Kidney epithelial cell (primary cell): ENCODE measurements around the gene DNAJB5. TPM values are rescaled to one million over a fixed set of nuclear protein-coding genes. Genes with fewer than 3 reads are reported as not detected.
"Not testable (repeated sequence)": the region's sequence is repeated elsewhere in the genome, so short reads cannot be mapped to it uniquely, and the experiment has no call there.

ENCODE experiments used
- DNase-seq: peaks from one replicate; pipeline ENCODE4 v3.0.0-alpha.2; 2010; ENCODE audit warnings: low read depth
- H3K27me3 ChIP-seq: 2 replicates; pipeline ENCODE4 v1.6.0; 2011; ENCODE audit warnings: low read length; ENCODE audit not compliant: control insufficient read depth, insufficient read depth
- H3K36me3 ChIP-seq: 2 replicates; pipeline ENCODE4 v1.5.1; 2011; ENCODE audit warnings: low read length; ENCODE audit not compliant: control insufficient read depth, insufficient read depth
- H3K4me3 ChIP-seq: 2 replicates; pipeline ENCODE4 v1.5.1; 2011; ENCODE audit warnings: low read depth, mild to moderate bottlenecking, control low read depth, low read length
- total RNA-seq: library from RNA; depleted of rRNA; stranded (reverse); fragments of >200 nt; gene quantifications from 2 replicates; pipeline ENCODE4 v1.2.3, GENCODE V29; 2015
- TF ChIP-seq, protein P1 (sequence below): IDR thresholded peaks from 2 replicates; pipeline ENCODE4 v1.5.1; 2011; ENCODE audit warnings: mild to moderate bottlenecking, moderate library complexity, low read length, control low read depth, inconsistent platforms; ENCODE audit not compliant: insufficient read depth, poor library complexity, severe bottlenecking

Gene DNAJB5
- total RNA-seq, 1 donor from 2014 or later, result 24.8 TPM

DNA sequence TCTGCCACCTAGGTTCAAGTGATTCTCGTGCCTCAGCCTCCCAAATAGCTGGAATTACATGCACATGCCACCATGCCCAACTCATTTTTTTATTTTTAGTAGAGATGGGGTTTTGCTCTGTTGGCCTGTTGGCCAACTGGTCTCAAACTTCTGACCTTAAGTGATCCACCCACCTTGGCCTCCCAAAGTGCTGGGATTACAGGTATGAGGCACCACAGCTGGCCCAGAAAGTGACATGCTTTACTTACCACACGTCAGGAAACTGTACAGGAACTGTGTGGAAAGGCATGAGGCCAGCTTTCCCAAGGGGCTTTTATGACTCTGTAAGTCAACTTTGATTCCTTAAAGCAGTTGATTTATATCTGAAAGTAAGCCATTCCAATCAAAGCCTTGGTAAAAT is 25.0 kb downstream of the DNAJB5 start:
- no peak for DNase-seq
- TF ChIP-seq, protein P1, sequence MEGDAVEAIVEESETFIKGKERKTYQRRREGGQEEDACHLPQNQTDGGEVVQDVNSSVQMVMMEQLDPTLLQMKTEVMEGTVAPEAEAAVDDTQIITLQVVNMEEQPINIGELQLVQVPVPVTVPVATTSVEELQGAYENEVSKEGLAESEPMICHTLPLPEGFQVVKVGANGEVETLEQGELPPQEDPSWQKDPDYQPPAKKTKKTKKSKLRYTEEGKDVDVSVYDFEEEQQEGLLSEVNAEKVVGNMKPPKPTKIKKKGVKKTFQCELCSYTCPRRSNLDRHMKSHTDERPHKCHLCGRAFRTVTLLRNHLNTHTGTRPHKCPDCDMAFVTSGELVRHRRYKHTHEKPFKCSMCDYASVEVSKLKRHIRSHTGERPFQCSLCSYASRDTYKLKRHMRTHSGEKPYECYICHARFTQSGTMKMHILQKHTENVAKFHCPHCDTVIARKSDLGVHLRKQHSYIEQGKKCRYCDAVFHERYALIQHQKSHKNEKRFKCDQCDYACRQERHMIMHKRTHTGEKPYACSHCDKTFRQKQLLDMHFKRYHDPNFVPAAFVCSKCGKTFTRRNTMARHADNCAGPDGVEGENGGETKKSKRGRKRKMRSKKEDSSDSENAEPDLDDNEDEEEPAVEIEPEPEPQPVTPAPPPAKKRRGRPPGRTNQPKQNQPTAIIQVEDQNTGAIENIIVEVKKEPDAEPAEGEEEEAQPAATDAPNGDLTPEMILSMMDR, result no peak
- Histone ChIP-seq H3K36me3 (no peaks in the 10 kb centered on the region), H3K4me3 (no peak overlapping the region), H3K27me3 (no peaks in the 10 kb centered on the region)

DNA sequence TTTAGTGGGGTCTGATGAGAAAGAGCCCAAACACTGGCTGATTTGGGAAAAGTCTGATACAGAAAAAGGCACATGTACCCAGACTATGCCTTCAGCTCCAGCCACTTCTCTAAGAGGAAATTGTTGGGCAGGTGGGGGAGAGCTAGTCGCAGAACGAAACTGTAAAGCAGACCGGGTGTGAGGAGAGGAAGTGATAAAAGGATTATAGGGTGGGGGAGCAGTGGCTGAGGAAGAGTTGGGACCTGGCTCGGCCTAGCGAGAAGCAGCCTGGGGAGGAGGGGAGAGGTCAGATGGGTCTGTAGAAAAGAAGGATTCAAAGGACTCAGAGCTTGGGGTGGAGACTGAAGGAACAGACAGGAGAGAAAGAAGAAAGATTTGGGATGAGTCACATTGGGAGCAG is 33.9 kb downstream of the DNAJB5 start:
- H3K27me3 ChIP-seq, DNase-seq, H3K4me3 ChIP-seq, H3K36me3 ChIP-seq: not testable (repeated sequence)

- DNase-seq, result no peak
- Histone ChIP-seq H3K4me3 (no peak overlapping the region), H3K27me3 (no peaks in the 10 kb centered on the region), H3K36me3 (no peaks in the 10 kb centered on the region)
- TF ChIP-seq, protein P1, result no peak
Observed at GRCh38 chr9:35026671-35027070, 37.1 kb downstream of the DNAJB5 start.

DNA sequence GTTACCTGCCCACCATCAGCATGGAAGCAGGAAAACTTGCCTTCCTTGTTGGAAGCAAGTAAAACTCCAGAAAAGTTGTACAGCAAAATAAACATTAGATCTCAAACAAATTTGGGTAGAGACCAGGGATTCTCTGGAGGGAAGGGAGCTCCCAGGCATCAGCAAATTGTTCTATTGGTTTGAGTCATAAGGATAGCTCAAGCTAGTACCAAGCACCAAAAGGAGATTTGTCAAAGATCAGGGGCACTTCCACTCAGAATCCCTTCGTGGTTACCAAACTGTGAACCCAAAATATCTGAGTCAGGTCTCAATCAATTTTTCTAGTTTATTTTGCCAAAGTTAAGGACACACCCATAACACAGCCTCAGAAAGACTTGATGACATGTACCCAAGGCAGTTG is 37.8 kb downstream of the DNAJB5 start:
- no peaks in the 10 kb centered on the region for H3K36me3 ChIP-seq
- DNase-seq, result no peak
- H3K27me3 ChIP-seq, result no peaks in the 10 kb centered on the region
- no peak overlapping the region for H3K4me3 ChIP-seq
- TF ChIP-seq, protein P1, result no peak

- TF ChIP-seq, protein P1, result no peak
- H3K27me3 ChIP-seq, result no peaks in the 10 kb centered on the region
- no peaks in the 10 kb centered on the region for H3K36me3 ChIP-seq
- DNase-seq, result no peak
- H3K4me3 ChIP-seq, result no peak overlapping the region
Observed at GRCh38 chr9:35027860-35028259, 38.3 kb downstream of the DNAJB5 start.

GRCh38 chr9:35028341-35028740 is 38.8 kb downstream of the DNAJB5 start:
- Histone ChIP-seq H3K4me3 (no peak overlapping the region), H3K36me3 (no peaks in the 10 kb centered on the region), H3K27me3 (no peaks in the 10 kb centered on the region)
- no peak for DNase-seq
- TF ChIP-seq, protein P1, result no peak
